Glutamatergic neuron (in vitro differentiated cells): ENCODE measurements around the gene CDH24. TPM values are rescaled to one million over a fixed set of nuclear protein-coding genes. Genes with fewer than 3 reads are reported as not detected.
A peak's percentile ranks its signal among the peaks of the same experiment; 100 is the strongest.

Experiments
- DNase-seq: peaks from one replicate; pipeline ENCODE4 v3.0.0; 2022
- H3K27ac Mint-ChIP-seq: one replicate; pipeline ENCODE4 v1.8.0; 2020; ENCODE audit warnings: mild to moderate bottlenecking, mixed read lengths, inconsistent platforms; ENCODE audit not compliant: unreplicated experiment
- H3K27me3 Mint-ChIP-seq: one replicate; pipeline ENCODE4 v1.8.0; 2020; ENCODE audit warnings: mild to moderate bottlenecking, moderate library complexity, mixed read lengths, inconsistent platforms; ENCODE audit not compliant: unreplicated experiment
- H3K36me3 Mint-ChIP-seq: one replicate; pipeline ENCODE4 v1.8.0; 2020; ENCODE audit warnings: mild to moderate bottlenecking, mixed read lengths, inconsistent platforms; ENCODE audit not compliant: unreplicated experiment
- H3K4me1 Mint-ChIP-seq: one replicate; pipeline ENCODE4 v1.8.0; 2020; ENCODE audit warnings: mild to moderate bottlenecking, low read depth, mixed read lengths, inconsistent platforms; ENCODE audit not compliant: unreplicated experiment
- H3K4me3 Mint-ChIP-seq: one replicate; pipeline ENCODE4 v1.8.0; 2020; ENCODE audit warnings: mild to moderate bottlenecking, mixed read lengths, inconsistent platforms; ENCODE audit not compliant: unreplicated experiment
- H3K9me3 Mint-ChIP-seq: one replicate; pipeline ENCODE4 v1.8.0; 2020; ENCODE audit warnings: mild to moderate bottlenecking, moderate library complexity, mixed read lengths, inconsistent platforms; ENCODE audit not compliant: unreplicated experiment
- total RNA-seq: library from RNA; stranded (reverse); fragmentation: NEBNext Ultra II Directional; extraction: Animal tissue kit (Norgen Biotek cat#: 25700); gene quantifications from one replicate; pipeline ENCODE4 v1.2.1, GENCODE V29; 2021; ENCODE audit not compliant: unreplicated experiment
- TF ChIP-seq, protein P1 (sequence below): fragments of 200-600 bp; sonication (generic); IDR thresholded peaks from one replicate; pipeline ENCODE4 v1.5.0; 2021; ENCODE audit not compliant: partially characterized antibody, unreplicated experiment

The CDH24 gene
- total RNA-seq, 1 donor from 2014 or later = 164 TPM

- peaks cover 10% of the 10 kb centered on the region for H3K4me1 Mint-ChIP-seq
- DNase-seq = no peak
- peaks cover 15% of the 10 kb centered on the region for H3K27me3 Mint-ChIP-seq
- H3K36me3 Mint-ChIP-seq = peaks cover 3% of the 10 kb centered on the region
- H3K9me3 Mint-ChIP-seq = peaks cover 5% of the 10 kb centered on the region
- H3K4me3 Mint-ChIP-seq = no peak overlapping the region
- TF ChIP-seq, protein P1, sequence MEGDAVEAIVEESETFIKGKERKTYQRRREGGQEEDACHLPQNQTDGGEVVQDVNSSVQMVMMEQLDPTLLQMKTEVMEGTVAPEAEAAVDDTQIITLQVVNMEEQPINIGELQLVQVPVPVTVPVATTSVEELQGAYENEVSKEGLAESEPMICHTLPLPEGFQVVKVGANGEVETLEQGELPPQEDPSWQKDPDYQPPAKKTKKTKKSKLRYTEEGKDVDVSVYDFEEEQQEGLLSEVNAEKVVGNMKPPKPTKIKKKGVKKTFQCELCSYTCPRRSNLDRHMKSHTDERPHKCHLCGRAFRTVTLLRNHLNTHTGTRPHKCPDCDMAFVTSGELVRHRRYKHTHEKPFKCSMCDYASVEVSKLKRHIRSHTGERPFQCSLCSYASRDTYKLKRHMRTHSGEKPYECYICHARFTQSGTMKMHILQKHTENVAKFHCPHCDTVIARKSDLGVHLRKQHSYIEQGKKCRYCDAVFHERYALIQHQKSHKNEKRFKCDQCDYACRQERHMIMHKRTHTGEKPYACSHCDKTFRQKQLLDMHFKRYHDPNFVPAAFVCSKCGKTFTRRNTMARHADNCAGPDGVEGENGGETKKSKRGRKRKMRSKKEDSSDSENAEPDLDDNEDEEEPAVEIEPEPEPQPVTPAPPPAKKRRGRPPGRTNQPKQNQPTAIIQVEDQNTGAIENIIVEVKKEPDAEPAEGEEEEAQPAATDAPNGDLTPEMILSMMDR = no peak
- H3K27ac Mint-ChIP-seq = no peak overlapping the region
Observed at GRCh38 chr14:23062002-23062401, 4.7 kb upstream of the CDH24 start.

GRCh38 chr14:23060536-23061260 lies 3.4 kb upstream of the CDH24 start:
- TF ChIP-seq, protein P1 = no peak

GRCh38 chr14:23058654-23059504 lies 1.6 kb upstream of the CDH24 start:
- H3K27ac Mint-ChIP-seq = peak overlapping the region; percentile 30
- peaks cover 7% of the 10 kb centered on the region for H3K9me3 Mint-ChIP-seq
- H3K27me3 Mint-ChIP-seq = peaks cover 20% of the 10 kb centered on the region
- H3K36me3 Mint-ChIP-seq = no peaks in the 10 kb centered on the region
- peak overlapping the region; percentile 81 for H3K4me3 Mint-ChIP-seq
- TF ChIP-seq, protein P1 = no peak
- H3K4me1 Mint-ChIP-seq = peaks cover 25% of the 10 kb centered on the region
- no peak for DNase-seq

More at GRCh38 chr14:23060536-23061260, 3.4 kb upstream of the CDH24 start:
- Mint-ChIP-seq H3K9me3 (peaks cover 6% of the 10 kb centered on the region), H3K4me3 (no peak overlapping the region), H3K27ac (no peak overlapping the region), H3K36me3 (no peaks in the 10 kb centered on the region), H3K4me1 (peaks cover 13% of the 10 kb centered on the region), H3K27me3 (peaks cover 21% of the 10 kb centered on the region)
- DNase-seq = no peak

GRCh38 chr14:23057757-23058653 lies 685 bp upstream of the CDH24 start:
- Mint-ChIP-seq H3K36me3 (no peaks in the 10 kb centered on the region), H3K9me3 (peaks cover 6% of the 10 kb centered on the region), H3K4me1 (peaks cover 33% of the 10 kb centered on the region), H3K4me3 (peak overlapping the region; percentile 81), H3K27ac (peak overlapping the region; percentile 77), H3K27me3 (peaks cover 20% of the 10 kb centered on the region)
- TF ChIP-seq, protein P1 = peak; percentile 96
- DNase-seq = peak; percentile 96
